A673 (cell line): Measurements from ENCODE around the gene L3MBTL1. TPM values are rescaled to one million over a fixed set of nuclear protein-coding genes. Genes with fewer than 3 reads are reported as not detected.

Experiments
- BruUV-seq: library from RNA; stranded (reverse); fragments of 400-500 nt; replicated peaks from 2 replicates; lab custom pipeline; 2021; lab: Mats Ljungman, UMichigan
- CTCF ChIA-PET: fragments of 300-600 bp; sonication (Branson Sonifier 250); formaldehyde crosslinking; loops from one replicate; lab custom pipeline; 2022; ENCODE audit warnings: antibody characterized with exemption; lab: Charles Lee
- POLR2A ChIA-PET: fragments of 300-600 bp; sonication (Branson Sonifier 250); formaldehyde crosslinking; loops from one replicate; lab custom pipeline; 2022; ENCODE audit warnings: antibody characterized with exemption; ENCODE audit not compliant: low non-redundant PET; lab: Charles Lee
- DNase-seq: peaks from one replicate; pipeline ENCODE4 v3.0.0-alpha.2; 2015; ENCODE audit warnings: low spot score
- H3K27ac ChIP-seq: fragments of 200-600 bp; sonication (generic); 2 replicates; pipeline ENCODE4 v1.5.1; 2016; ENCODE audit warnings: mixed run types, low read depth, mild to moderate bottlenecking, mixed read lengths, antibody characterized with exemption, low read length; ENCODE audit not compliant: poor library complexity, severe bottlenecking
- H3K27me3 ChIP-seq: fragments of 200-600 bp; sonication (generic); replicated peaks from 2 replicates; pipeline ENCODE4 v1.6.1; 2017; ENCODE audit warnings: mixed run types, low read depth, mild to moderate bottlenecking, mixed read lengths, antibody characterized with exemption, low read length; ENCODE audit not compliant: insufficient read depth, poor library complexity
- H3K36me3 ChIP-seq: fragments of 200-600 bp; sonication (generic); 2 replicates; pipeline ENCODE4 v1.6.1; 2016; ENCODE audit warnings: mixed run types, mild to moderate bottlenecking, mixed read lengths, antibody characterized with exemption, low read length; ENCODE audit not compliant: insufficient read depth, poor library complexity, severe bottlenecking
- H3K4me1 ChIP-seq: fragments of 200-600 bp; sonication (generic); 2 replicates; pipeline ENCODE4 v1.6.1; 2017; ENCODE audit warnings: mixed run types, mild to moderate bottlenecking, mixed read lengths, antibody characterized with exemption, low read length; ENCODE audit not compliant: insufficient read depth, poor library complexity, severe bottlenecking
- H3K4me3 ChIP-seq: fragments of 200-600 bp; sonication (generic); 2 replicates; pipeline ENCODE4 v1.5.1; 2016; ENCODE audit warnings: low read depth, mixed run types, mild to moderate bottlenecking, mixed read lengths, low read length; ENCODE audit not compliant: poor library complexity, severe bottlenecking
- H3K9me3 ChIP-seq: fragments of 200-600 bp; sonication (generic); 2 replicates; pipeline ENCODE4 v1.6.1; 2016; ENCODE audit warnings: mixed run types, low read depth, mild to moderate bottlenecking, mixed read lengths, antibody characterized with exemption, low read length; ENCODE audit not compliant: poor library complexity, severe bottlenecking
- CTCF ChIP-seq: fragments of 300-800, 200-600 bp; sonication (generic); conservative IDR thresholded peaks from 2 replicates; pipeline ENCODE4 v1.5.1; 2017; ENCODE audit warnings: low read depth, mild to moderate bottlenecking, antibody characterized with exemption, low read length, moderate library complexity, mixed read lengths
- EZH2 ChIP-seq: fragments of 200-600 bp; sonication (generic); IDR thresholded peaks from 2 replicates; pipeline ENCODE4 v1.6.1; 2017; ENCODE audit warnings: borderline replicate concordance, low read depth, mild to moderate bottlenecking, mixed read lengths, antibody characterized with exemption, low read length; ENCODE audit not compliant: poor library complexity, severe bottlenecking
- intact Hi-C: fragments of 100-400 bp; cut with micrococcal nuclease; formaldehyde crosslinking; loops from one replicate; pipeline ENCODE4 v1.10.0; 2022; ENCODE audit not compliant: unreplicated experiment
- total RNA-seq: library from RNA; stranded (reverse); gene quantifications from 2 replicates; pipeline ENCODE4 v1.2.3, GENCODE V29; 2021

L3MBTL1 gene
- total RNA-seq, 1 experiment from 2014 or later: 8.1 TPM

GRCh38 chr20:43528258-43528875 is 20.9 kb downstream of the L3MBTL1 start:
- Histone ChIP-seq H3K4me3 (no peak overlapping the region), H3K27ac (no peak overlapping the region), H3K9me3 (no peaks in the 10 kb centered on the region), H3K36me3 (no peaks in the 10 kb centered on the region), H3K4me1 (no peaks in the 10 kb centered on the region), H3K27me3 (no peaks in the 10 kb centered on the region)
- CTCF ChIA-PET: no interaction called here
- TF ChIP-seq EZH2: no peak
- TF ChIP-seq CTCF: no peak
- intact Hi-C loops: no loop called here
- POLR2A ChIA-PET: no interaction called here
- no TSS peak for BruUV-seq
- no peak for DNase-seq

- BruUV-seq: no TSS peak
- CTCF ChIA-PET: interaction anchor here (1.4 kb wide), 1 partner anchor 9 kb away, joined by 4 read pairs; no protein-coding TSS in a partner anchor
- Histone ChIP-seq H3K36me3 (no peaks in the 10 kb centered on the region), H3K9me3 (no peaks in the 10 kb centered on the region), H3K27me3 (no peaks in the 10 kb centered on the region), H3K4me3 (no peak overlapping the region), H3K27ac (no peak overlapping the region), H3K4me1 (no peaks in the 10 kb centered on the region)
- POLR2A ChIA-PET: no interaction called here
- TF ChIP-seq EZH2: no peak
- no peak for TF ChIP-seq CTCF
- intact Hi-C loops: no loop called here
- no peak for DNase-seq
Measured at GRCh38 chr20:43529051-43529450, 21.6 kb downstream of the L3MBTL1 start.

GRCh38 chr20:43529457-43530153 is 22.1 kb downstream of the L3MBTL1 start:
- TF ChIP-seq EZH2 (no peak), CTCF (no peak)
- Histone ChIP-seq H3K27me3 (no peaks in the 10 kb centered on the region), H3K9me3 (no peaks in the 10 kb centered on the region), H3K36me3 (no peaks in the 10 kb centered on the region), H3K27ac (no peak overlapping the region), H3K4me3 (no peak overlapping the region), H3K4me1 (no peaks in the 10 kb centered on the region)
- ChIA-PET POLR2A (no interaction called here), CTCF (interaction anchor here (1.4 kb wide), 1 partner anchor 9 kb away, joined by 4 read pairs; no protein-coding TSS in a partner anchor)
- intact Hi-C loops: loop anchor here (10.0 kb wide), 1 partner anchor 155 kb away; no protein-coding TSS in a partner anchor
- no TSS peak for BruUV-seq
- DNase-seq: no peak
